GM12878 (cell line): ENCODE results near the gene FKBP6. TPM values are rescaled to one million over a fixed set of nuclear protein-coding genes. Genes with fewer than 3 reads are reported as not detected.

ENCODE experiments used
- ATAC-seq: fragments of 200-7000 bp; cut with Tn5 transposase; 3 replicates; pipeline ENCODE4 v1.9.1; 2020; ENCODE audit warnings: mild to moderate bottlenecking, moderate library complexity
- BruUV-seq: library from RNA; stranded (reverse); fragments of 400-500 nt; replicated peaks from 2 replicates; lab custom pipeline; 2021; lab: Mats Ljungman, UMichigan
- CTCF ChIA-PET: fragments of 300-600 bp; sonication (Branson Sonifier 250); formaldehyde crosslinking; extraction: SDS; loops from one replicate; lab custom pipeline; 2021; ENCODE audit warnings: inconsistent platforms; lab: Yijun Ruan, JAX
- POLR2A ChIA-PET: fragments of 350-600 bp; formaldehyde crosslinking; extraction: SDS; loops from one replicate; lab custom pipeline; 2021; ENCODE audit warnings: inconsistent platforms; lab: Charles Lee
- RAD21 ChIA-PET: fragments of 300-600 bp; sonication (Branson Sonifier 250); formaldehyde crosslinking; loops from one replicate; lab custom pipeline; 2023; ENCODE audit warnings: antibody characterized with exemption; ENCODE audit not compliant: unreplicated experiment; lab: Charles Lee
- SMC1A ChIA-PET: fragments of 300-600 bp; sonication (Branson Sonifier 250); formaldehyde crosslinking; loops from one replicate; lab custom pipeline; 2023; ENCODE audit not compliant: unreplicated experiment, uncharacterized antibody; lab: Charles Lee
- DNase-seq: peaks from one replicate; pipeline ENCODE4 v3.0.0-alpha.2; 2011; ENCODE audit warnings: low read depth, low spot score
- FAIRE-seq: peaks from 3 replicates; lab custom pipeline; 2011; peaks lifted over from hg19 to GRCh38; lab: Jason Lieb, UNC
- H2AFZ ChIP-seq: 2 replicates; pipeline ENCODE4 v1.6.0; 2011; ENCODE audit warnings: low read depth, low read length, control low read depth; ENCODE audit not compliant: control insufficient read depth
- H3K27ac ChIP-seq: 2 replicates; pipeline ENCODE4 v1.5.1; 2011; ENCODE audit warnings: control low read depth; ENCODE audit not compliant: control insufficient read depth, insufficient read depth
- H3K27me3 ChIP-seq, 2 experiments: replicated peaks in 1 of 2; 2 replicates each; pipeline versions ENCODE4 v1.6.0 to v1.6.1; 2011; ENCODE audit warnings: low read length in 1 of 2; ENCODE audit not compliant: control insufficient read depth in 2 of 2, insufficient read depth in 2 of 2
- H3K36me3 ChIP-seq, 2 experiments: 2 replicates each; pipeline ENCODE4 v1.5.1; 2011; ENCODE audit warnings: low read length in 1 of 2; ENCODE audit not compliant: control insufficient read depth in 2 of 2, insufficient read depth in 2 of 2
- H3K4me1 ChIP-seq: 2 replicates; pipeline ENCODE4 v1.6.1; 2011; ENCODE audit warnings: mild to moderate bottlenecking, low read length, moderate library complexity, mixed read lengths; ENCODE audit not compliant: control insufficient read depth, insufficient read depth
- H3K4me2 ChIP-seq: 2 replicates; pipeline ENCODE4 v1.6.0; 2011; ENCODE audit warnings: control low read depth; ENCODE audit not compliant: control insufficient read depth, insufficient read depth
- H3K4me3 ChIP-seq: fragments of 200-600 bp; sonication (generic); 2 replicates; pipeline ENCODE4 v1.5.1; 2016
- H3K79me2 ChIP-seq: 2 replicates; pipeline ENCODE4 v1.6.0; 2011; ENCODE audit warnings: low read length; ENCODE audit not compliant: control insufficient read depth, insufficient read depth
- H3K9ac ChIP-seq: 2 replicates; pipeline ENCODE4 v1.8.0; 2011; ENCODE audit warnings: low read length, control low read depth, mixed read lengths; ENCODE audit not compliant: control insufficient read depth, insufficient read depth
- H3K9me3 ChIP-seq: replicated peaks from 3 replicates; pipeline ENCODE4 v1.5.1; 2011; ENCODE audit warnings: mild to moderate bottlenecking, low read length; ENCODE audit not compliant: control insufficient read depth, insufficient read depth
- H4K20me1 ChIP-seq: 2 replicates; pipeline ENCODE4 v1.6.0; 2011; ENCODE audit not compliant: control insufficient read depth, insufficient read depth
- ATF7 ChIP-seq: fragments of 450-650 bp; IDR thresholded peaks from 2 replicates; pipeline ENCODE4 v1.6.1; 2016; ENCODE audit warnings: low read depth, mild to moderate bottlenecking
- CREM ChIP-seq: IDR thresholded peaks from 2 replicates; pipeline ENCODE4 v1.6.1; 2014; ENCODE audit warnings: antibody characterized with exemption, low read depth
- DPF2 ChIP-seq: fragments of 450-650 bp; IDR thresholded peaks from 2 replicates; pipeline ENCODE4 v1.6.1; 2017; ENCODE audit warnings: mild to moderate bottlenecking
- GABPA ChIP-seq: IDR thresholded peaks from 2 replicates; pipeline ENCODE4 v1.6.1; 2014; ENCODE audit warnings: antibody characterized with exemption, low read depth, mild to moderate bottlenecking, inconsistent platforms
- NR2C2 ChIP-seq: IDR thresholded peaks from 2 replicates; pipeline ENCODE4 v1.6.1; 2011; ENCODE audit warnings: borderline replicate concordance, low read depth; ENCODE audit not compliant: control insufficient read depth, insufficient read length
- NR2F1 ChIP-seq: fragments of 450-650 bp; conservative IDR thresholded peaks from 2 replicates; pipeline ENCODE4 v1.6.1; 2017; ENCODE audit warnings: mild to moderate bottlenecking
- SREBF1 ChIP-seq: IDR thresholded peaks from 2 replicates; pipeline ENCODE4 v1.6.1; 2012; ENCODE audit warnings: mild to moderate bottlenecking, low read length
- ZNF384 ChIP-seq: IDR thresholded peaks from 2 replicates; pipeline ENCODE4 v1.6.1; 2012; ENCODE audit warnings: low read depth, mild to moderate bottlenecking, low read length, improper control_type of control experiment, borderline replicate concordance
- WGBS: methylation state at CpG from one replicate; pipeline ENCODE4 v1.1.6; 2016; ENCODE audit warnings: low lambda C conversion rate; ENCODE audit not compliant: insufficient replicate concordance, insufficient coverage; ENCODE audit errors: missing lambda C conversion rate; 5-methylcytosine and 5-hydroxymethylcytosine counted together
- in situ Hi-C: fragments of 300-500 bp; cut with MboI; formaldehyde crosslinking; loops from 9 replicates; pipeline ENCODE4 v1.14.3; 2018; ENCODE audit warnings: mixed read lengths
- intact Hi-C: fragments of 100-400 bp; cut with micrococcal nuclease; formaldehyde crosslinking; loops from one replicate; pipeline ENCODE4 v1.14.2; 2022; ENCODE audit not compliant: unreplicated experiment
- polyA plus RNA-seq, 11 experiments: library from polyadenylated mRNA; depleted of rRNA in 4 of 11; unstranded in 6 of 11; stranded (reverse) in 5 of 11; fragments of >200 nt; fragmentation: Nextera tagmentation in 4 of 11; fragmentation: Illumina TruSeq in 1 of 11; extraction: Ambion mirVana in 4 of 11; extraction: Trizol in 1 of 11; gene quantifications; 1 replicate in 1 of 11; 2 replicates in 10 of 11; pipeline versions ENCODE4 v1.2.1 to v1.2.3, GENCODE V29; 2011 to 2016; ENCODE audit warnings: inconsistent platforms in 2 of 11, missing spikeins in 2 of 11, low read depth in 1 of 11
- total RNA-seq, 4 experiments: library from RNA; depleted of rRNA in 3 of 4; stranded (reverse); fragments of >200 nt in 3 of 4; fragmentation: Illumina TruSeq in 1 of 4; extraction: Trizol in 1 of 4; gene quantifications; 2 replicates each; pipeline versions ENCODE4 v1.2.1 to v1.2.3, GENCODE V29; 2013 to 2021

Gene FKBP6
- total and polyA plus RNA-seq, 10 of the 15 experiments (the other 5 are each of a cell fraction or from before 2014, with no cell fraction given): not detected

DNA sequence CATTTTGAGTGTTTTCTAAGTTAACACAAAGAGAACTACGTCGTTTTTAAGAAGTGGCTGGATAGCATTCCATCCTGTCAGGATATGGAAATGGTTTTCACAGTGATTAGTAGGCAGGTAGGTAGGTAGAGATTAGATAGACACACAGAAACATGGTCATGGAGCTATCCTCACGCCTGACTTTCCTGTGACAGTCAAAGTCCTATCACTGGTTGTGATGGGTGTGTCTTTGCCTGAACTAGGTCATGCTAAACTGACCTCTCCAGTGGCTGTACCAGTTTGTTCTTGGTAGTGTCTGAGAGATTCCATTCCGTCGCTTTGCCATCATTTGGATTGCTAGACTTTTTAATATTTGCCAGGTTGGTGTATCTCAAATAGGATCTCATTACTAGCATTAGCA, 28.2 kb downstream of the FKBP6 start:
- no TSS peak for BruUV-seq
- CTCF ChIA-PET: no interaction called here

DNA sequence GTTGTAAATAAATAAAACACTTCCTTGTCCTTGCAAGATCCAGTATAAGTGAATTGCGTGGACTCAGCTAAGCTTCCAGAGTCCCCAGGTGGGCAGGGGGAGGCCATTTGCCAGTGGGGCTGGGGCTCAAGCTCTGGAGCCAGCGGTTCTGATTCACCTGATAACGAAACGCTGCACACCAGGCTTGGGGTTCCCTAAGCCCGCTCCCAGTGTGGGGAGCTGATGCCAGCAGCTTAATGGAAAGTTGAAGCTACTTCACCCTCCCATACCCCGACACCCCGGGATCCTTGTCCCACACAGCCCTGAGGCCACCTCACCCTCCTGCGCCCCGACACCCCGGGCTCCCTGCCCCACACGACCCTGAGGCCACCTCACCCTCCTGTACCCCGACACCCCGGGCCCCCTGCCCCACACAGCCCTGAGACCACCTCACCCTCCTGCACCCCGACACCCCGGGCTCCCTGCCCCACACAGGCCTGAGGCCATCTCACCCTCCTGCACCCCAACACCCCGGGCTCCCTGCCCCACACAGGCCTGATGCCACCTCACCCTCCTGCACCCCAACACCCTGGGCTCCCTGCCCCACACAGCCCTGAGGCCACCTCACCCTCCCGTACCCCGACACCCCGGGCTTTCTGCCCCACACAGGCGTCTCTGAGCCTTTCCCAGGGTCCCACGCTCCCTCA, 30.8 kb downstream of the FKBP6 start:
- CTCF ChIA-PET: no interaction called here
- no peak overlapping the region for H2AFZ ChIP-seq
- no peak for TF ChIP-seq GABPA
- no peak for TF ChIP-seq SREBF1
- no peak for TF ChIP-seq DPF2
- no peak for TF ChIP-seq NR2C2
- H3K9me3 ChIP-seq: no peaks in the 10 kb centered on the region; the same call in 2 of the 3 replicates
- FAIRE-seq (no peak), DNase-seq (no peak), ATAC-seq (no peak)
- POLR2A ChIA-PET: no interaction called here
- SMC1A ChIA-PET: no interaction called here
- no peak overlapping the region for H3K4me3 ChIP-seq
- H3K4me2 ChIP-seq: no peak overlapping the region
- intact Hi-C loops: no loop called here
- no peaks in the 10 kb centered on the region for H4K20me1 ChIP-seq
- in situ Hi-C loops: no loop called here
- H3K27me3 ChIP-seq: peaks cover 2 to 3% of the 10 kb centered on the region in 2 experiments; a peak in 2 of 4 replicates
- no peaks in the 10 kb centered on the region for H3K79me2 ChIP-seq
- no TSS peak for BruUV-seq
- no peak overlapping the region for H3K27ac ChIP-seq
- WGBS: 23% methylated on average over 12 of the region's 21 CpGs
- no peaks in the 10 kb centered on the region for H3K36me3 ChIP-seq
- H3K4me1 ChIP-seq: no peaks in the 10 kb centered on the region
- H3K9ac ChIP-seq: no peak overlapping the region
- RAD21 ChIA-PET: no interaction called here

More for the DNA sequence above, 28.2 kb downstream of the FKBP6 start:
- Histone ChIP-seq H3K4me3 (no peak overlapping the region), H3K9me3 (no peaks in the 10 kb centered on the region; the same call in 2 of the 3 replicates), H3K27me3 (peaks cover 2 to 3% of the 10 kb centered on the region in 2 experiments; a peak in 3 of 4 replicates), H3K4me1 (no peaks in the 10 kb centered on the region), H3K9ac (no peak overlapping the region), H4K20me1 (no peaks in the 10 kb centered on the region), H3K79me2 (no peaks in the 10 kb centered on the region), H2AFZ (no peak overlapping the region), H3K4me2 (no peak overlapping the region), H3K36me3 (no peaks in the 10 kb centered on the region), H3K27ac (no peak overlapping the region)
- FAIRE-seq: no peak
- DNase-seq: no peak
- intact Hi-C loops (no loop called here), in situ Hi-C loops (no loop called here)
- SMC1A ChIA-PET: no interaction called here
- 15% methylated on average over 5 of the region's 5 CpGs for WGBS
- RAD21 ChIA-PET: no interaction called here
- ATAC-seq: no peak
- POLR2A ChIA-PET: no interaction called here
- TF ChIP-seq CREM (no peak), ZNF384 (no peak), ATF7 (no peak), NR2F1 (no peak)
- TF ChIP-seq, all 136 proteins: peak for 0
